Ectodermal cell (in vitro differentiated cells): ENCODE measurements around the gene RNF213.
"Not testable (repeated sequence)": the region's sequence is repeated elsewhere in the genome, so short reads cannot be mapped to it uniquely, and the experiment has no call there.

Experiments
- H3K27ac ChIP-seq: 2 replicates; pipeline ENCODE4 v1.7.0; 2013; ENCODE audit warnings: mild to moderate bottlenecking, low read depth, low read length; ENCODE audit not compliant: insufficient read depth, poor library complexity, severe bottlenecking
- H3K27me3 ChIP-seq: 2 replicates; pipeline ENCODE4 v1.7.0; 2013; ENCODE audit warnings: mild to moderate bottlenecking, low read length; ENCODE audit not compliant: insufficient read depth, control insufficient read depth, poor library complexity, severe bottlenecking
- H3K36me3 ChIP-seq: one replicate; pipeline ENCODE4 v1.7.0; 2013; ENCODE audit warnings: low read length; ENCODE audit not compliant: control insufficient read depth, insufficient read depth
- H3K4me1 ChIP-seq: one replicate; pipeline ENCODE4 v1.7.0; 2013; ENCODE audit warnings: low read length; ENCODE audit not compliant: control insufficient read depth, insufficient read depth
- H3K4me3 ChIP-seq: 2 replicates; pipeline ENCODE4 v1.7.0; 2013; ENCODE audit warnings: low read depth, low read length, control low read depth; ENCODE audit not compliant: insufficient read depth
- H3K9me3 ChIP-seq: 2 replicates; pipeline ENCODE4 v1.7.0; 2013; ENCODE audit warnings: mild to moderate bottlenecking, low read length, moderate library complexity; ENCODE audit not compliant: control insufficient read depth
- WGBS, 2 experiments: methylation state at CpG; one replicate each; pipeline ENCODE4 v1.1.7; 2013; ENCODE audit warnings: missing lambda C conversion rate in 2 of 2; 5-methylcytosine and 5-hydroxymethylcytosine counted together

The RNF213 gene

GRCh38 chr17:80330276-80330675 lies 69.6 kb downstream of the RNF213 start:
- no peaks in the 10 kb centered on the region for H3K27me3 ChIP-seq
- 94 to 95% methylated on average over 9 of the region's 9 CpGs for WGBS, 2 experiments
- no peaks in the 10 kb centered on the region for H3K9me3 ChIP-seq
- no peaks in the 10 kb centered on the region for H3K36me3 ChIP-seq
- H3K4me3 ChIP-seq, result no peak overlapping the region
- no peak overlapping the region for H3K27ac ChIP-seq
- H3K4me1 ChIP-seq, result no peaks in the 10 kb centered on the region

- not testable (repeated sequence) for H3K27ac ChIP-seq, H3K4me3 ChIP-seq, H3K36me3 ChIP-seq, H3K9me3 ChIP-seq, H3K4me1 ChIP-seq, H3K27me3 ChIP-seq
- 91 to 94% methylated on average over 6 of the region's 6 CpGs for WGBS, 2 experiments
These were observed 70.3 kb downstream of the RNF213 start for GRCh38 chr17:80330938-80331337.

- H3K9me3 ChIP-seq, result no peaks in the 10 kb centered on the region
- H3K4me1 ChIP-seq, result no peaks in the 10 kb centered on the region
- no peaks in the 10 kb centered on the region for H3K27me3 ChIP-seq
- H3K4me3 ChIP-seq, result no peak overlapping the region
- 91 to 92% methylated on average over 10 of the region's 10 CpGs for WGBS, 2 experiments
- no peak overlapping the region for H3K27ac ChIP-seq
- H3K36me3 ChIP-seq, result no peaks in the 10 kb centered on the region
These were observed 71.2 kb downstream of the RNF213 start for GRCh38 chr17:80331820-80332219.

- no peak overlapping the region for H3K4me3 ChIP-seq
- no peaks in the 10 kb centered on the region for H3K27me3 ChIP-seq
- H3K4me1 ChIP-seq, result no peaks in the 10 kb centered on the region
- 91 to 92% methylated on average over 27 of the region's 27 CpGs for WGBS, 2 experiments
- no peaks in the 10 kb centered on the region for H3K9me3 ChIP-seq
- no peaks in the 10 kb centered on the region for H3K36me3 ChIP-seq
- H3K27ac ChIP-seq, result no peak overlapping the region
These were observed 76.7 kb downstream of the RNF213 start for GRCh38 chr17:80337195-80337895.

- Histone ChIP-seq H3K36me3 (no peaks in the 10 kb centered on the region), H3K4me1 (no peaks in the 10 kb centered on the region), H3K27me3 (no peaks in the 10 kb centered on the region), H3K27ac (no peak overlapping the region), H3K4me3 (no peak overlapping the region), H3K9me3 (no peaks in the 10 kb centered on the region)
- WGBS, 2 experiments, result 94% methylated on average over 8 of the region's 8 CpGs
These were observed 78.5 kb downstream of the RNF213 start for GRCh38 chr17:80339118-80339517.

- H3K36me3 ChIP-seq, result no peaks in the 10 kb centered on the region
- H3K27ac ChIP-seq, result no peak overlapping the region
- H3K9me3 ChIP-seq, result no peaks in the 10 kb centered on the region
- no peak overlapping the region for H3K4me3 ChIP-seq
- H3K27me3 ChIP-seq, result no peaks in the 10 kb centered on the region
- H3K4me1 ChIP-seq, result no peaks in the 10 kb centered on the region
- 94 to 96% methylated on average over 36 of the region's 36 CpGs for WGBS, 2 experiments
These were observed 79.2 kb downstream of the RNF213 start for GRCh38 chr17:80339731-80340456.

GRCh38 chr17:80345321-80345720 lies 84.7 kb downstream of the RNF213 start:
- Histone ChIP-seq H3K4me3 (no peak overlapping the region), H3K9me3 (no peaks in the 10 kb centered on the region), H3K36me3 (peaks cover 14% of the 10 kb centered on the region), H3K4me1 (no peaks in the 10 kb centered on the region), H3K27ac (no peak overlapping the region), H3K27me3 (no peaks in the 10 kb centered on the region)
- WGBS, 2 experiments, result 93 to 94% methylated on average over 15 of the region's 15 CpGs

- H3K4me1 ChIP-seq, result no peaks in the 10 kb centered on the region
- H3K27me3 ChIP-seq, result no peaks in the 10 kb centered on the region
- H3K27ac ChIP-seq, result no peak overlapping the region
- peaks cover 14% of the 10 kb centered on the region for H3K36me3 ChIP-seq
- 95 to 96% methylated on average over 27 of the region's 27 CpGs for WGBS, 2 experiments
- no peak overlapping the region for H3K4me3 ChIP-seq
- no peaks in the 10 kb centered on the region for H3K9me3 ChIP-seq
These were observed 85.3 kb downstream of the RNF213 start for GRCh38 chr17:80345841-80346497.

GRCh38 chr17:80346498-80347275 lies 86.0 kb downstream of the RNF213 start:
- 96% methylated on average over 38 of the region's 38 CpGs for WGBS, 2 experiments
- no peak overlapping the region for H3K27ac ChIP-seq
- H3K9me3 ChIP-seq, result no peaks in the 10 kb centered on the region
- H3K27me3 ChIP-seq, result no peaks in the 10 kb centered on the region
- peaks cover 14% of the 10 kb centered on the region for H3K36me3 ChIP-seq
- H3K4me1 ChIP-seq, result no peaks in the 10 kb centered on the region
- H3K4me3 ChIP-seq, result no peak overlapping the region

- H3K36me3 ChIP-seq, result peaks cover 14% of the 10 kb centered on the region
- no peak overlapping the region for H3K4me3 ChIP-seq
- WGBS, 2 experiments, result 95% methylated on average over 19 of the region's 19 CpGs
These were observed 86.9 kb downstream of the RNF213 start for GRCh38 chr17:80347536-80347935.

More at GRCh38 chr17:80347536-80347935, 86.9 kb downstream of the RNF213 start:
- H3K27ac ChIP-seq, result no peak overlapping the region
- H3K9me3 ChIP-seq, result no peaks in the 10 kb centered on the region
- no peaks in the 10 kb centered on the region for H3K4me1 ChIP-seq
- no peaks in the 10 kb centered on the region for H3K27me3 ChIP-seq
